ENCODE data around the gene TPD52L1. TPM values are rescaled to one million over a fixed set of nuclear protein-coding genes. Genes with fewer than 3 reads are reported as not detected.
"Not testable (repeated sequence)": the region's sequence is repeated elsewhere in the genome, so short reads cannot be mapped to it uniquely, and the experiment has no call there.

Gene TPD52L1
- total RNA-seq, 4 donors from 2014 or later = 123 to 234 (median 175) TPM

- TF ChIP-seq POLR2A (IDR thresholded peaks at IDR 0.05) = no peak
- TF ChIP-seq, protein P1, sequence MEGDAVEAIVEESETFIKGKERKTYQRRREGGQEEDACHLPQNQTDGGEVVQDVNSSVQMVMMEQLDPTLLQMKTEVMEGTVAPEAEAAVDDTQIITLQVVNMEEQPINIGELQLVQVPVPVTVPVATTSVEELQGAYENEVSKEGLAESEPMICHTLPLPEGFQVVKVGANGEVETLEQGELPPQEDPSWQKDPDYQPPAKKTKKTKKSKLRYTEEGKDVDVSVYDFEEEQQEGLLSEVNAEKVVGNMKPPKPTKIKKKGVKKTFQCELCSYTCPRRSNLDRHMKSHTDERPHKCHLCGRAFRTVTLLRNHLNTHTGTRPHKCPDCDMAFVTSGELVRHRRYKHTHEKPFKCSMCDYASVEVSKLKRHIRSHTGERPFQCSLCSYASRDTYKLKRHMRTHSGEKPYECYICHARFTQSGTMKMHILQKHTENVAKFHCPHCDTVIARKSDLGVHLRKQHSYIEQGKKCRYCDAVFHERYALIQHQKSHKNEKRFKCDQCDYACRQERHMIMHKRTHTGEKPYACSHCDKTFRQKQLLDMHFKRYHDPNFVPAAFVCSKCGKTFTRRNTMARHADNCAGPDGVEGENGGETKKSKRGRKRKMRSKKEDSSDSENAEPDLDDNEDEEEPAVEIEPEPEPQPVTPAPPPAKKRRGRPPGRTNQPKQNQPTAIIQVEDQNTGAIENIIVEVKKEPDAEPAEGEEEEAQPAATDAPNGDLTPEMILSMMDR (IDR thresholded peaks at IDR 0.05) = no peak
- H3K4me3 ChIP-seq (ENCODE audit: low read depth, poor library complexity, severe bottlenecking) = no peak overlapping the region
- intact Hi-C loops (cut with DNase I; ENCODE audit: low total_unique reads) = no loop called here
- no peak for DNase-seq (ENCODE audit: low spot score in 2 of 2)
- whole genome bisulfite sequencing, 2 donors = 58 to 77% methylated on average over 5 to 6 of the region's 6 CpGs
Measured at GRCh38 chr6:125124049-125124669, 29.4 kb upstream of the TPD52L1 start.

- intact Hi-C loops (cut with DNase I; ENCODE audit: low total_unique reads); H3K4me3 ChIP-seq (ENCODE audit: low read depth, poor library complexity, severe bottlenecking); DNase-seq (ENCODE audit: low spot score in 2 of 2): not testable (repeated sequence)
- WGBS, 2 donors = 98% methylated on average over 8 to 10 of the region's 23 CpGs
Measured at GRCh38 chr6:125125856-125126255, 27.7 kb upstream of the TPD52L1 start.

DNA sequence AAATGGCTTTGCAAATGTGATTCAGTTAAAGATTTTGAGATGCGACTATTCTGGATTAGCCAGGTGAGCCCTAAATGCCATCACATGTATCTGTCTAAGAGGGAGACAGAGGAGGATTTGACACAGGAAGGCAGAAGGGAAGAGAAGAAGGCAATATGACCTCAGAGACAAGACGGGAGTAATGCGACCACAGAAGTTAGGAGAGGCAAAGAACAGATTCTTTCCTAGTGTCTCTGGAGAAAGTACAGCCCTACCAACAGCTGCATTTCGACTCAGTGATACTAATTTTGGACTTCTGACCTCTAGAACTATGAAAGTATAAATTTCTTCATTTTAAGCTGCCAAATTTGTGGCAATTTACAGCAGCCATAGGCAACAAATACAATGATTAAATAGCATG lies 24.2 kb upstream of the TPD52L1 start:
- no peak overlapping the region for H3K4me3 ChIP-seq (ENCODE audit: low read depth, poor library complexity, severe bottlenecking)
- intact Hi-C loops (cut with DNase I; ENCODE audit: low total_unique reads) = no loop called here
- WGBS, 2 donors = 72 to 73% methylated on average over 4 of the region's 4 CpGs
- no peak for DNase-seq (ENCODE audit: low spot score in 2 of 2)
- TF ChIP-seq, protein P1 (IDR thresholded peaks at IDR 0.05) = no peak
- TF ChIP-seq POLR2A (IDR thresholded peaks at IDR 0.05) = no peak

- 59 to 82% methylated on average over 1 of the region's 1 CpG for WGBS, 2 donors
- TF ChIP-seq, protein P1 (IDR thresholded peaks at IDR 0.05) = no peak
- TF ChIP-seq POLR2A (IDR thresholded peaks at IDR 0.05) = no peak
- intact Hi-C loops (cut with DNase I; ENCODE audit: low total_unique reads) = no loop called here
- no peak overlapping the region for H3K4me3 ChIP-seq (ENCODE audit: low read depth, poor library complexity, severe bottlenecking)
- DNase-seq (ENCODE audit: low spot score in 2 of 2) = no peak
Measured at GRCh38 chr6:125132058-125132457, 21.5 kb upstream of the TPD52L1 start.

- no peak for TF ChIP-seq POLR2A (IDR thresholded peaks at IDR 0.05)
- TF ChIP-seq, protein P1 (IDR thresholded peaks at IDR 0.05) = no peak
- 85 to 89% methylated on average over 3 of the region's 3 CpGs for WGBS, 2 donors
- intact Hi-C loops (cut with DNase I; ENCODE audit: low total_unique reads) = no loop called here
- no peak for DNase-seq (ENCODE audit: low spot score in 2 of 2)
- no peak overlapping the region for H3K4me3 ChIP-seq (ENCODE audit: low read depth, poor library complexity, severe bottlenecking)
Measured at GRCh38 chr6:125136378-125136777, 17.2 kb upstream of the TPD52L1 start.

- no peak overlapping the region for H3K4me3 ChIP-seq (ENCODE audit: low read depth, poor library complexity, severe bottlenecking)
- TF ChIP-seq POLR2A (IDR thresholded peaks at IDR 0.05) = no peak
- TF ChIP-seq, protein P1 (IDR thresholded peaks at IDR 0.05) = no peak
- intact Hi-C loops (cut with DNase I; ENCODE audit: low total_unique reads) = no loop called here
- no peak for DNase-seq (ENCODE audit: low spot score in 2 of 2)
- 84% methylated on average over 2 of the region's 2 CpGs for WGBS, 2 donors
Measured at GRCh38 chr6:125138083-125138482, 15.5 kb upstream of the TPD52L1 start.
